HCT116 (cell line): Measurements from ENCODE around the gene HIP1. TPM values are rescaled to one million over a fixed set of nuclear protein-coding genes. Genes with fewer than 3 reads are reported as not detected.

ENCODE experiments used
- ATAC-seq: fragments of 200-7000 bp; cut with Tn5 transposase; 2 replicates; pipeline ENCODE4 v1.9.1; 2020; ENCODE audit warnings: mild to moderate bottlenecking, moderate library complexity
- BruUV-seq: library from RNA; stranded (reverse); fragments of 400-500 nt; replicated peaks from 2 replicates; lab custom pipeline; 2021; lab: Mats Ljungman, UMichigan
- CTCF ChIA-PET: fragments of 300-600 bp; sonication (Branson Sonifier 250); formaldehyde crosslinking; loops from one replicate; lab custom pipeline; 2021; ENCODE audit warnings: antibody characterized with exemption; lab: Charles Lee
- POLR2A ChIA-PET: fragments of 300-600, 350-600 bp; sonication (Branson Sonifier 250); formaldehyde crosslinking; loops from one replicate; lab custom pipeline; 2021; ENCODE audit warnings: antibody characterized with exemption; lab: Charles Lee
- RAD21 ChIA-PET, 2 experiments: fragments of 300-600 bp; sonication (Branson Sonifier 250); formaldehyde crosslinking; loops; one replicate each; lab custom pipeline; 2023; ENCODE audit warnings: low total read pairs in 2 of 2; ENCODE audit not compliant: uncharacterized antibody in 2 of 2, unreplicated experiment in 2 of 2, low non-redundant PET in 1 of 2; lab: Charles Lee
- DNase-seq: peaks from one replicate; pipeline ENCODE4 v3.0.0-alpha.2; 2010; ENCODE audit warnings: low read depth, low spot score
- H2AFZ ChIP-seq: fragments of 200-600 bp; shearing (Covaris generic), sonication (generic); 2 replicates; pipeline ENCODE4 v1.6.1; 2017; ENCODE audit warnings: low read depth, mixed run types, mixed read lengths, antibody characterized with exemption, low read length; ENCODE audit not compliant: poor library complexity, severe bottlenecking
- H3K27ac ChIP-seq: 2 replicates; pipeline ENCODE4 v1.5.1; 2012; ENCODE audit warnings: low read depth, low read length
- H3K27me3 ChIP-seq: fragments of 200-600 bp; sonication (generic); 2 replicates; pipeline ENCODE4 v1.6.1; 2016; ENCODE audit warnings: mixed run types, low read length, mixed read lengths; ENCODE audit not compliant: insufficient read depth
- H3K36me3 ChIP-seq, 2 experiments: fragments of 200-500 bp in 1 of 2; fragments of 200-600 bp in 1 of 2; sonication (Bioruptor generic) in 1 of 2; sonication (generic) in 1 of 2; 2 replicates each; pipeline versions ENCODE4 v1.5.1 to v1.6.1; 2014 to 2016; ENCODE audit warnings: low read length in 2 of 2, inconsistent platforms in 1 of 2, mixed read lengths in 1 of 2, mixed run types in 1 of 2; ENCODE audit not compliant: insufficient read depth in 2 of 2, control insufficient read depth in 1 of 2
- H3K4me1 ChIP-seq, 2 experiments: fragments of 200-600 bp in 1 of 2; sonication (generic) in 1 of 2; 2 replicates each; pipeline versions ENCODE4 v1.5.1 to v1.6.1; 2012 to 2017; ENCODE audit warnings: low read length in 2 of 2, inconsistent platforms in 1 of 2, mild to moderate bottlenecking in 1 of 2, mixed read lengths in 1 of 2, mixed run types in 1 of 2, moderate library complexity in 1 of 2; ENCODE audit not compliant: insufficient read depth in 2 of 2, control insufficient read depth in 1 of 2
- H3K4me2 ChIP-seq: fragments of 200-600 bp; sonication (generic); 2 replicates; pipeline ENCODE4 v1.6.1; 2017; ENCODE audit warnings: mixed run types, low read length, mixed read lengths
- H3K4me3 ChIP-seq, 2 experiments: fragments of 200-600 bp in 1 of 2; sonication (generic) in 1 of 2; replicated peaks in 1 of 2; 2 replicates each; pipeline ENCODE4 v1.5.1; 2011 to 2016; ENCODE audit warnings: low read length in 2 of 2, control low read depth in 1 of 2, low read depth in 1 of 2, mild to moderate bottlenecking in 1 of 2, mixed read lengths in 1 of 2, mixed run types in 1 of 2
- H3K79me2 ChIP-seq: fragments of 200-600 bp; sonication (generic); 2 replicates; pipeline ENCODE4 v1.6.1; 2017; ENCODE audit warnings: mild to moderate bottlenecking, mixed run types, low read length, moderate library complexity, mixed read lengths; ENCODE audit not compliant: insufficient read depth
- H3K9ac ChIP-seq: fragments of 200-600 bp; sonication (generic); 2 replicates; pipeline ENCODE4 v1.6.1; 2016; ENCODE audit warnings: low read length, mixed read lengths
- H3K9me2 ChIP-seq: fragments of 200-600 bp; sonication (generic), shearing (Covaris generic); 2 replicates; pipeline ENCODE4 v1.6.1; 2017; ENCODE audit warnings: mixed run types, mild to moderate bottlenecking, moderate library complexity; ENCODE audit not compliant: insufficient read depth
- H3K9me3 ChIP-seq, 2 experiments: fragments of 200-500 bp in 1 of 2; fragments of 200-600 bp in 1 of 2; sonication (Bioruptor generic) in 1 of 2; sonication (generic) in 1 of 2; 2 replicates each; pipeline ENCODE4 v1.6.1; 2014 to 2017; ENCODE audit warnings: low read length in 2 of 2, mixed read lengths in 2 of 2, inconsistent platforms in 1 of 2, low read depth in 1 of 2, mild to moderate bottlenecking in 1 of 2, mixed run types in 1 of 2, moderate library complexity in 1 of 2; ENCODE audit not compliant: control insufficient read depth in 1 of 2, insufficient read depth in 1 of 2
- H4K20me1 ChIP-seq: fragments of 200-600 bp; sonication (generic), shearing (Covaris generic); 2 replicates; pipeline ENCODE4 v1.6.1; 2017; ENCODE audit warnings: mixed run types, mild to moderate bottlenecking, moderate library complexity; ENCODE audit not compliant: insufficient read depth
- CBX3 ChIP-seq: IDR thresholded peaks from 2 replicates; pipeline ENCODE4 v1.6.1; 2012; ENCODE audit warnings: low read depth
- CEBPB ChIP-seq: IDR thresholded peaks from 2 replicates; pipeline ENCODE4 v1.6.1; 2012; ENCODE audit warnings: low read depth
- EGR1 ChIP-seq: IDR thresholded peaks from 2 replicates; pipeline ENCODE4 v1.6.1; 2012; ENCODE audit warnings: low read depth
- ELF1 ChIP-seq: IDR thresholded peaks from 2 replicates; pipeline ENCODE4 v1.6.1; 2012; ENCODE audit warnings: low read depth, borderline replicate concordance
- FOSL1 ChIP-seq: IDR thresholded peaks from 2 replicates; pipeline ENCODE4 v1.6.1; 2012; ENCODE audit warnings: low read depth
- JUND ChIP-seq: IDR thresholded peaks from 2 replicates; pipeline ENCODE4 v1.6.1; 2012
- POLR2A ChIP-seq: IDR thresholded peaks from 2 replicates; pipeline ENCODE4 v1.7.0; 2011; ENCODE audit warnings: borderline replicate concordance; ENCODE audit not compliant: insufficient read depth, insufficient read length; ENCODE audit errors: extremely low read depth
- RAD21 ChIP-seq: IDR thresholded peaks from 2 replicates; pipeline ENCODE4 v1.6.1; 2012; ENCODE audit warnings: low read depth, mild to moderate bottlenecking
- SP1 ChIP-seq: IDR thresholded peaks from 2 replicates; pipeline ENCODE4 v1.6.1; 2012; ENCODE audit warnings: low read depth
- TCF7L2 ChIP-seq: IDR thresholded peaks from 2 replicates; pipeline ENCODE4 v1.7.0; 2011; ENCODE audit warnings: borderline replicate concordance, inconsistent platforms; ENCODE audit not compliant: insufficient read depth, insufficient read length; ENCODE audit errors: extremely low read depth
- YY1 ChIP-seq: IDR thresholded peaks from 2 replicates; pipeline ENCODE4 v1.6.1; 2011; ENCODE audit warnings: low read length, low read depth, moderate library complexity, mild to moderate bottlenecking; ENCODE audit not compliant: insufficient replicate concordance; ENCODE audit errors: extremely low read depth
- ZFX ChIP-seq: fragments of 450-650 bp; IDR thresholded peaks from 2 replicates; pipeline ENCODE4 v1.6.1; 2017
- ZNF274 ChIP-seq: fragments of 200-500 bp; sonication (Bioruptor generic); IDR thresholded peaks from 2 replicates; pipeline ENCODE4 v1.6.1; 2014; ENCODE audit warnings: mild to moderate bottlenecking, low read depth, low read length, inconsistent platforms
- intact Hi-C: fragments of 100-400 bp; cut with micrococcal nuclease; formaldehyde crosslinking; loops from 2 replicates; pipeline ENCODE4 v1.10.0; 2022
- total RNA-seq: library from RNA; stranded (reverse); gene quantifications from one replicate; pipeline ENCODE4 v1.2.1, GENCODE V29; 2021; ENCODE audit not compliant: unreplicated experiment
- TF ChIP-seq, protein P1 (sequence below): IDR thresholded peaks from 2 replicates; pipeline ENCODE4 v1.6.1; 2012; ENCODE audit warnings: low read depth
- TF ChIP-seq, protein P2 (sequence below), 3 experiments: fragments of 200-600 bp in 1 of 3; sonication (generic) in 1 of 3; IDR thresholded peaks in 2 of 3; conservative IDR thresholded peaks in 1 of 3; 2 replicates each; pipeline ENCODE4 v1.5.1; 2012 to 2017; ENCODE audit warnings: low read depth in 2 of 3, low read length in 2 of 3, antibody characterized with exemption in 1 of 3, borderline replicate concordance in 1 of 3, control low read depth in 1 of 3, mild to moderate bottlenecking in 1 of 3, mixed read lengths in 1 of 3, mixed run types in 1 of 3, moderate library complexity in 1 of 3; ENCODE audit not compliant: insufficient read depth in 1 of 3

Gene HIP1
- total RNA-seq, 1 experiment from 2014 or later, result 22.1 TPM

DNA sequence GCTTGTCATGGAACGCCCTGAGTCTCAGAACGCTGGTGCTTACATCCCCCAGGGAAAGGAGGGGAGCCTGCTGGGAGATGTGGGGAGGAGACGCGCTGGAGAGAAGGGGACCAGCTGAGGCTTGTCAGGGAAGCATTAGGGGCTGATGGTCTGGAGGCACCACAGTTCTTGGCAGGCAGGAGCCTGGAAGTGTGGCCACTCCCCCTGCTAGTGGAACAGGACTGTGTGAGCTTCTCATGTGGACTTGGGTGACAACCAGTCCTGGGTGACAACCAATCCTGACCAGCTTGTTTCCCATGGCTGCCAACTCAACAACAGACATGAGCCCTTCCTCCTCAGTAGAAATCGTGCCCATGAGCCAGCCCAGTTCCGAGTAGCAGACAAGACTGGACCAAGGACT, 158.8 kb downstream of the HIP1 start (continued):
- TF ChIP-seq, protein P1, sequence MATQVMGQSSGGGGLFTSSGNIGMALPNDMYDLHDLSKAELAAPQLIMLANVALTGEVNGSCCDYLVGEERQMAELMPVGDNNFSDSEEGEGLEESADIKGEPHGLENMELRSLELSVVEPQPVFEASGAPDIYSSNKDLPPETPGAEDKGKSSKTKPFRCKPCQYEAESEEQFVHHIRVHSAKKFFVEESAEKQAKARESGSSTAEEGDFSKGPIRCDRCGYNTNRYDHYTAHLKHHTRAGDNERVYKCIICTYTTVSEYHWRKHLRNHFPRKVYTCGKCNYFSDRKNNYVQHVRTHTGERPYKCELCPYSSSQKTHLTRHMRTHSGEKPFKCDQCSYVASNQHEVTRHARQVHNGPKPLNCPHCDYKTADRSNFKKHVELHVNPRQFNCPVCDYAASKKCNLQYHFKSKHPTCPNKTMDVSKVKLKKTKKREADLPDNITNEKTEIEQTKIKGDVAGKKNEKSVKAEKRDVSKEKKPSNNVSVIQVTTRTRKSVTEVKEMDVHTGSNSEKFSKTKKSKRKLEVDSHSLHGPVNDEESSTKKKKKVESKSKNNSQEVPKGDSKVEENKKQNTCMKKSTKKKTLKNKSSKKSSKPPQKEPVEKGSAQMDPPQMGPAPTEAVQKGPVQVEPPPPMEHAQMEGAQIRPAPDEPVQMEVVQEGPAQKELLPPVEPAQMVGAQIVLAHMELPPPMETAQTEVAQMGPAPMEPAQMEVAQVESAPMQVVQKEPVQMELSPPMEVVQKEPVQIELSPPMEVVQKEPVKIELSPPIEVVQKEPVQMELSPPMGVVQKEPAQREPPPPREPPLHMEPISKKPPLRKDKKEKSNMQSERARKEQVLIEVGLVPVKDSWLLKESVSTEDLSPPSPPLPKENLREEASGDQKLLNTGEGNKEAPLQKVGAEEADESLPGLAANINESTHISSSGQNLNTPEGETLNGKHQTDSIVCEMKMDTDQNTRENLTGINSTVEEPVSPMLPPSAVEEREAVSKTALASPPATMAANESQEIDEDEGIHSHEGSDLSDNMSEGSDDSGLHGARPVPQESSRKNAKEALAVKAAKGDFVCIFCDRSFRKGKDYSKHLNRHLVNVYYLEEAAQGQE, result no peak
- TF ChIP-seq TCF7L2, result no peak
- TF ChIP-seq CEBPB, result no peak
- no peak for TF ChIP-seq POLR2A
- TF ChIP-seq ZNF274, result no peak
- no peak for TF ChIP-seq CBX3
- no peak for TF ChIP-seq YY1

DNA sequence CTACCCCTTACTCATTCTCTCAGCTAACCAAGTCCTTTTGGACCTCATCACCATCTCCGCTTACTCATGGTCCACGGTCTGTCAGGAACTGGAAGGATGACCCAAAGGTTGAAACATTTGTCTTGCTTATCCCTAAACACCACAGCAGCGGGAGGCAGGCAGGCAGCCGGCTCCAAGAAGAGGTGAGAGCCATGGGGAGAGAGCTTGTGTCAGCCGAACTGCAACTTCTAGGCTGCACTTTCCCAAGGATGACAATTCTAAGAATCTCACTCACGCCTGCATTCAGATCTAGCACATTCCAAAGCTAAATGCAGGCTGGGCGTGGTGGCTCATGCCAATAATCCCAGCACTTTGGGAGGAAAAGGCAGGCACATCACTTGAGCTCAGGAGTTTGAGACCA, 160.7 kb downstream of the HIP1 start:
- Histone ChIP-seq H3K4me2 (no peak overlapping the region), H2AFZ (no peak overlapping the region), H3K9ac (no peak overlapping the region), H3K79me2 (no peaks in the 10 kb centered on the region), H3K4me3 (no peak overlapping the region), H3K27me3 (no peaks in the 10 kb centered on the region), H3K9me2 (no peaks in the 10 kb centered on the region), H4K20me1 (no peaks in the 10 kb centered on the region), H3K4me1 (no peaks in the 10 kb centered on the region), H3K36me3 (no peaks in the 10 kb centered on the region; a peak in 1 of 4 replicates), H3K9me3 (no peaks in the 10 kb centered on the region), H3K27ac (no peak overlapping the region)
- DNase-seq (no peak), ATAC-seq (no peak)
- intact Hi-C loops, result no loop called here
- ChIA-PET RAD21 (no interaction called here), POLR2A (no interaction called here), CTCF (no interaction called here)
- TF ChIP-seq ZFX, result no peak
- no peak for TF ChIP-seq CEBPB
- TF ChIP-seq, protein P1, result no peak
- no peak for TF ChIP-seq CBX3
- TF ChIP-seq, protein P2, sequence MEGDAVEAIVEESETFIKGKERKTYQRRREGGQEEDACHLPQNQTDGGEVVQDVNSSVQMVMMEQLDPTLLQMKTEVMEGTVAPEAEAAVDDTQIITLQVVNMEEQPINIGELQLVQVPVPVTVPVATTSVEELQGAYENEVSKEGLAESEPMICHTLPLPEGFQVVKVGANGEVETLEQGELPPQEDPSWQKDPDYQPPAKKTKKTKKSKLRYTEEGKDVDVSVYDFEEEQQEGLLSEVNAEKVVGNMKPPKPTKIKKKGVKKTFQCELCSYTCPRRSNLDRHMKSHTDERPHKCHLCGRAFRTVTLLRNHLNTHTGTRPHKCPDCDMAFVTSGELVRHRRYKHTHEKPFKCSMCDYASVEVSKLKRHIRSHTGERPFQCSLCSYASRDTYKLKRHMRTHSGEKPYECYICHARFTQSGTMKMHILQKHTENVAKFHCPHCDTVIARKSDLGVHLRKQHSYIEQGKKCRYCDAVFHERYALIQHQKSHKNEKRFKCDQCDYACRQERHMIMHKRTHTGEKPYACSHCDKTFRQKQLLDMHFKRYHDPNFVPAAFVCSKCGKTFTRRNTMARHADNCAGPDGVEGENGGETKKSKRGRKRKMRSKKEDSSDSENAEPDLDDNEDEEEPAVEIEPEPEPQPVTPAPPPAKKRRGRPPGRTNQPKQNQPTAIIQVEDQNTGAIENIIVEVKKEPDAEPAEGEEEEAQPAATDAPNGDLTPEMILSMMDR (IDR thresholded peaks at IDR 0.05 in 2 of 3, conservative IDR thresholded peaks at IDR 0.05 in 1 of 3; ENCODE audit: borderline replicate concordance in 1 of 3, insufficient read depth in 1 of 3, low read depth in 2 of 3, low read length in 2 of 3), result no peak
- no peak for TF ChIP-seq SP1
- TF ChIP-seq RAD21, result no peak
- TF ChIP-seq JUND, result no peak
- no peak for TF ChIP-seq ELF1
- no peak for TF ChIP-seq EGR1
- no peak for TF ChIP-seq FOSL1
- BruUV-seq, result no TSS peak
